Hepatocyte (in vitro differentiated cells): ENCODE measurements around the gene VMP1. TPM values are rescaled to one million over a fixed set of nuclear protein-coding genes. Genes with fewer than 3 reads are reported as not detected.

ENCODE experiments used
- DNase-seq: peaks from one replicate; pipeline ENCODE4 v3.0.0-alpha.2; 2016; ENCODE audit warnings: low spot score
- H2AFZ ChIP-seq: fragments of 200-600 bp; sonication (generic); 2 replicates; pipeline ENCODE4 v1.6.0; 2016; ENCODE audit warnings: antibody characterized with exemption, mild to moderate bottlenecking
- H3K27ac ChIP-seq: fragments of 200-600 bp; sonication (generic); 2 replicates; pipeline ENCODE4 v1.5.1; 2016; ENCODE audit warnings: mild to moderate bottlenecking
- H3K27me3 ChIP-seq: fragments of 200-600 bp; sonication (generic); 2 replicates; pipeline ENCODE4 v1.6.1; 2016
- H3K36me3 ChIP-seq: fragments of 200-600 bp; sonication (generic); replicated peaks from 2 replicates; pipeline ENCODE4 v1.5.1; 2016; ENCODE audit warnings: low read depth; ENCODE audit not compliant: insufficient read depth
- H3K4me1 ChIP-seq: fragments of 200-600 bp; sonication (generic); 2 replicates; pipeline ENCODE4 v1.5.1; 2016; ENCODE audit warnings: mild to moderate bottlenecking, moderate library complexity; ENCODE audit not compliant: insufficient read depth
- H3K4me2 ChIP-seq: fragments of 200-600 bp; sonication (generic); 2 replicates; pipeline ENCODE4 v1.6.0; 2016
- H3K4me3 ChIP-seq: fragments of 200-600 bp; sonication (generic); 2 replicates; pipeline ENCODE4 v1.5.1; 2016; ENCODE audit warnings: mild to moderate bottlenecking
- H3K79me2 ChIP-seq: fragments of 200-600 bp; sonication (generic); 2 replicates; pipeline ENCODE4 v1.6.0; 2017; ENCODE audit warnings: mild to moderate bottlenecking
- H3K9me2 ChIP-seq: fragments of 200-600 bp; sonication (generic); replicated peaks from 2 replicates; pipeline ENCODE4 v1.6.0; 2017; ENCODE audit warnings: mild to moderate bottlenecking; ENCODE audit not compliant: insufficient read depth
- H3K9me3 ChIP-seq: fragments of 200-600 bp; sonication (generic); 2 replicates; pipeline ENCODE4 v1.5.1; 2016; ENCODE audit warnings: low read depth, mild to moderate bottlenecking
- H4K20me1 ChIP-seq: fragments of 200-600 bp; sonication (generic); 2 replicates; pipeline ENCODE4 v1.6.0; 2016; ENCODE audit warnings: mild to moderate bottlenecking; ENCODE audit not compliant: insufficient read depth, poor library complexity, severe bottlenecking
- CTCF ChIP-seq: fragments of 200-600 bp; sonication (generic); IDR thresholded peaks from 2 replicates; pipeline ENCODE4 v1.5.1; 2016; ENCODE audit warnings: antibody characterized with exemption, mild to moderate bottlenecking; ENCODE audit not compliant: poor library complexity
- EZH2 ChIP-seq: fragments of 200-600 bp; sonication (generic); IDR thresholded peaks from 2 replicates; pipeline ENCODE4 v1.6.1; 2016; ENCODE audit warnings: antibody characterized with exemption, mild to moderate bottlenecking, borderline replicate concordance
- EZH2phosphoT487 ChIP-seq: fragments of 200-600 bp; sonication (generic); IDR thresholded peaks from one replicate; pipeline ENCODE4 v1.6.1; 2018; ENCODE audit warnings: antibody characterized with exemption, mild to moderate bottlenecking, low read depth, moderate library complexity; ENCODE audit not compliant: unreplicated experiment, severe bottlenecking
- WGBS: methylation state at CpG from one replicate; pipeline ENCODE4 v1.1.6; 2016; ENCODE audit warnings: low lambda C conversion rate; ENCODE audit errors: missing lambda C conversion rate; 5-methylcytosine and 5-hydroxymethylcytosine counted together
- polyA plus RNA-seq: library from polyadenylated mRNA; unstranded; fragments of >200 nt; fragmentation: Nextera tagmentation; extraction: Ambion mirVana; gene quantifications from 2 replicates; pipeline ENCODE4 v1.2.1, GENCODE V29; 2016
- total RNA-seq: library from RNA; depleted of rRNA; stranded (reverse); fragments of >200 nt; gene quantifications from 2 replicates; pipeline ENCODE4 v1.2.3, GENCODE V29; 2014

The VMP1 gene
- total and polyA plus RNA-seq, 2 experiments from 2014 or later: 139 to 479 TPM

- TF ChIP-seq EZH2phosphoT487: no peak
- TF ChIP-seq CTCF: no peak
- TF ChIP-seq EZH2: no peak
- H3K4me2 ChIP-seq: no peak overlapping the region
- no peak for DNase-seq
- peaks cover 16% of the 10 kb centered on the region for H3K4me1 ChIP-seq
- H4K20me1 ChIP-seq: no peaks in the 10 kb centered on the region
- WGBS: 100% methylated on average over 1 of the region's 1 CpG
- H3K9me3 ChIP-seq: no peaks in the 10 kb centered on the region
- H3K79me2 ChIP-seq: no peaks in the 10 kb centered on the region
- H3K4me3 ChIP-seq: no peak overlapping the region
- H3K27ac ChIP-seq: no peak overlapping the region
- no peaks in the 10 kb centered on the region for H3K9me2 ChIP-seq
- no peaks in the 10 kb centered on the region for H3K27me3 ChIP-seq
- H3K36me3 ChIP-seq: no peaks in the 10 kb centered on the region
- H2AFZ ChIP-seq: no peak overlapping the region
Measured at GRCh38 chr17:59760160-59760559, 52.7 kb downstream of the VMP1 start.

- Histone ChIP-seq H4K20me1 (no peaks in the 10 kb centered on the region), H3K36me3 (no peaks in the 10 kb centered on the region), H3K79me2 (no peaks in the 10 kb centered on the region), H3K4me2 (no peak overlapping the region), H3K9me2 (no peaks in the 10 kb centered on the region), H3K27me3 (no peaks in the 10 kb centered on the region), H2AFZ (no peak overlapping the region), H3K4me3 (no peak overlapping the region), H3K9me3 (no peaks in the 10 kb centered on the region), H3K4me1 (peaks cover 3% of the 10 kb centered on the region), H3K27ac (peak overlapping the region; percentile 55)
- no peak for TF ChIP-seq EZH2
- TF ChIP-seq EZH2phosphoT487: no peak
- no peak for TF ChIP-seq CTCF
- 45% methylated on average over 3 of the region's 3 CpGs for WGBS
- DNase-seq: no peak
Measured at GRCh38 chr17:59761385-59762048, 54.1 kb downstream of the VMP1 start.

GRCh38 chr17:59762049-59762823 is 54.8 kb downstream of the VMP1 start:
- H3K4me2 ChIP-seq: no peak overlapping the region
- 98% methylated on average over 4 of the region's 4 CpGs for WGBS
- no peaks in the 10 kb centered on the region for H4K20me1 ChIP-seq
- no peak overlapping the region for H3K4me3 ChIP-seq
- DNase-seq: no peak
- H3K27me3 ChIP-seq: no peaks in the 10 kb centered on the region
- no peaks in the 10 kb centered on the region for H3K9me2 ChIP-seq
- H3K4me1 ChIP-seq: no peaks in the 10 kb centered on the region
- H3K79me2 ChIP-seq: no peaks in the 10 kb centered on the region
- no peak overlapping the region for H2AFZ ChIP-seq
- H3K27ac ChIP-seq: peak overlapping the region; percentile 55
- TF ChIP-seq EZH2phosphoT487 (no peak), CTCF (no peak), EZH2 (no peak)
- no peaks in the 10 kb centered on the region for H3K36me3 ChIP-seq
- H3K9me3 ChIP-seq: no peaks in the 10 kb centered on the region
